GM12874 (cell line): Measurements from ENCODE around the gene ISYNA1.

ENCODE experiments used
- TF ChIP-seq, protein P1 (sequence below): IDR thresholded peaks from 2 replicates; pipeline ENCODE4 v1.5.1; 2011; ENCODE audit warnings: low read depth, mild to moderate bottlenecking, control low read depth, low read length, moderate library complexity; ENCODE audit not compliant: insufficient read depth

Gene ISYNA1

DNA sequence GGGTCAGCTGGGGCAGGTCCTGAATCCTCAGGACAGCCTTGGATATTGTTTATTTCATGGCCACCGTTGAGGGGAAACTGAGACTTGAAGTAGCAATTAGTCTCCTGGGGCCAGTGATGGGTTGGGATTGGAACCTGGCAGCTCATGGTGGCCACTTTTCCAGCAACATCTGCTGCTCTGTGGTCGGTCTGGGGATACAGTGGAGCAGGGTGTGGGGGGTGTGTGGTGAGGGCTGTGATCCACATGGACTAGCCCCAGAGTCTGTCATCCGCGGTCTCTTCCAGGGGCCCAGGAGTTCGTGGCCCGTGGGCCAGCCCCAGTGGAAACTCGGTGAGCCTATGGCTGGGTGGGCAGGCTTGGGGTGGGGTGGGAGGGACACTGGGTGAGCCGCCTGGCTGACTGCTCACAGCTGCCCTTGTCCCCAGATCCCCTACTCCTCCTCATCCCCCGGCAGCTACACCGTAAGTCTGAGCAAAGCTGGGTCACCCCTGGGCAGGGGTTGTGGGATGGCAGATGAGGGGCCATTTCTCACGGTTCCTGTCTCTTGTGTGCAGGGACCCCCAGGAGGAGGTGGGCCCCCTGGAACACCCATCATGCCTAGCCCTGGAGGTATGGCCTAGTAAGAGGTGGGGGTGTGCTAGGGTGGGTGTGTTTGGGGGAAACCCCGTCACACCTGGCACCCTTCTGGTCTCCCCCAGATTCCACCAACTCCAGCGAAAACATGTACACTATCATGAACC, 5.5 kb downstream of the ISYNA1 start:
- TF ChIP-seq, protein P1, sequence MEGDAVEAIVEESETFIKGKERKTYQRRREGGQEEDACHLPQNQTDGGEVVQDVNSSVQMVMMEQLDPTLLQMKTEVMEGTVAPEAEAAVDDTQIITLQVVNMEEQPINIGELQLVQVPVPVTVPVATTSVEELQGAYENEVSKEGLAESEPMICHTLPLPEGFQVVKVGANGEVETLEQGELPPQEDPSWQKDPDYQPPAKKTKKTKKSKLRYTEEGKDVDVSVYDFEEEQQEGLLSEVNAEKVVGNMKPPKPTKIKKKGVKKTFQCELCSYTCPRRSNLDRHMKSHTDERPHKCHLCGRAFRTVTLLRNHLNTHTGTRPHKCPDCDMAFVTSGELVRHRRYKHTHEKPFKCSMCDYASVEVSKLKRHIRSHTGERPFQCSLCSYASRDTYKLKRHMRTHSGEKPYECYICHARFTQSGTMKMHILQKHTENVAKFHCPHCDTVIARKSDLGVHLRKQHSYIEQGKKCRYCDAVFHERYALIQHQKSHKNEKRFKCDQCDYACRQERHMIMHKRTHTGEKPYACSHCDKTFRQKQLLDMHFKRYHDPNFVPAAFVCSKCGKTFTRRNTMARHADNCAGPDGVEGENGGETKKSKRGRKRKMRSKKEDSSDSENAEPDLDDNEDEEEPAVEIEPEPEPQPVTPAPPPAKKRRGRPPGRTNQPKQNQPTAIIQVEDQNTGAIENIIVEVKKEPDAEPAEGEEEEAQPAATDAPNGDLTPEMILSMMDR, result no peak

GRCh38 chr19:18431351-18432197, 6.4 kb downstream of the ISYNA1 start:
- TF ChIP-seq, protein P1, result no peak

- TF ChIP-seq, protein P1, result no peak
Observed at GRCh38 chr19:18430417-18431144, 7.4 kb downstream of the ISYNA1 start.

DNA sequence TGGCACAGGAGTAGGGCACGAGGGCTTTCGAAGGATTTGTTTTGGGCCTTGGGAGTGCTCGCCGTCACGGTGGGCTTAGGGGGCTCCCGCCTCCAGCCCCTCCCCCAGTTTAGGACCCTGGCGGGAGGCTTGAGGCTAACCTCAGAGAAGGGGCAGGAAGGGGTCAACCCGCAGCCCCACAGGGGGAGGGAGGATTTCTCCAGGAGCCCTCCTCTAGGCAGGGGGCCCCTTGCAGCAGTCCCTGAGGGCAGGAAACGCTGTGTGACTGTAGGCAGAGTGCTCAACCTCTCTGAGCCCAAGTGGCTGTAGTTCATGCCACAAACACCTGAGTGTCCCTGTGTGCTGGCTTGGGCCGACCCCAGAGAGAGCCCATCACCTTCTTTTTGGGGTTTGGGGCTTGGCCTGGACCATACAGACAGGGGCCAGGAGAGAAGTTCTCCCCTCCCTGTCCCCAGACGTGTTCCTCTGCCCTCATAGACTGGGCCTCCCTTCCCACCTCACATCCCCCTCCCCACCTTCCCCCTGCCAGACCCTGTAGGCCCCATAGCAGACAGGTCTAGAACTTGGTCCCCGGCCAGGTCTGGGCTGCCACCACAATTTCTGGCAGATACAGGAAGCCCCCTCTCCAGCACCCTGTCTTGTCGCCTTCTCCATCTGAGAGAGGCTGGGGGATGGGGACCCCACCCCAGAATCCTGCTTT, 8.1 kb downstream of the ISYNA1 start:
- TF ChIP-seq, protein P1, result no peak

DNA sequence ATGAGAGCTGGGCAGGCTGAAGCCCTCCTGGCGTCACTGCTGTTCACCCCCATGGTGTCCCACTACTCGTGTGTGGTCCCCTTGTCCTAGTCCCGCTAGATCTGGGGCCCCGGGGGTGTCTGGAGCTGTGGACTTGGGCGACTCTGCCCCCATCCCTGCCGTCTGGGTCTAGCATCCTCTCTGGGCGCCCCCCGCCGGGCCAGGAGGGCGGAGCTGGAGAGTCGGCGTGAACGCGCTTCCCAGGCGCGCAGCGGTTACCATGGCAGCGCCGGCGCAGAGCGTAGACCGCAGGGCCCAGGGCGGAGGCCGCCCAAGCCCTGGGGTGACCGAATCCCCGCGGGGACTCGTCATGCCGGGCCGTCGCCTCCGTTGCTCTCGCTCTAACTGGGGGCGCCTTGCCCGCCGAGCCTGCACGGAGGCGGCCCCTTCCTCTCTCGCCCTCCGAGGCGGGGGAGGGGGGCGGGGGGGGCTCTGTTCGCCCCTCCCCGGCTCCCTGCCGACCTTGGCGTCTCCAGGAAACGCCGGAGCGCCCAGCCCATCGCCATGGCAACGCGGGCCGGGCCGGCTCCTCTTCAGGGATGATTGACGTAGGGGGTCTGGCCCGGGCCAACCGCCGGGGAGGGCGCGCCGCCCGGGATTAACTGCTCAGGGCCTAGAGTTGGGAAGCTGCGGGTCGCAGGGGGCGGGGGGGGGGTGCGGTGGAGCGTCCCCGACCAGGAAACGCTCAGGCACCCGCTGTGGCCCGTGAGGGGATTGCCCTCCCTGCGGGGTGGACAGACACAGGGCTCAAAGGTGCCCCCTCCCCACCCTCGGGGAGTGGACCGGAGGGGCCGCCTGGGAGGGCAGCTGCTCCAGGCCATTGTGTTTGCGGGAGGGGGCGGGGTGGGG, 8.9 kb downstream of the ISYNA1 start:
- TF ChIP-seq, protein P1, result 0 out of 2 replicates have a peak, but pooled peaks have one; percentile 16

- TF ChIP-seq, protein P1, result no peak
Observed at GRCh38 chr19:18428173-18428786, 9.7 kb downstream of the ISYNA1 start.
